HL-60/S4 treated with phorbol 12-myristate 13-acetate at 8.2 ng/mL for 4 days and 3 days (cell line): ENCODE results near the gene PTPRJ.
"Not testable (repeated sequence)": the region's sequence is repeated elsewhere in the genome, so short reads cannot be mapped to it uniquely, and the experiment has no call there.

Experiments used
- in situ Hi-C: fragments of 300-500 bp; cut with MboI; formaldehyde crosslinking; loops from 2 replicates; pipeline ENCODE4 v1.15.0; 2022; ENCODE audit warnings: low sequenced_read_pairs

The PTPRJ gene

GRCh38 chr11:47980088-47980906 lies at the start of gene PTPRJ:
TSS of gene PTPRJ (plus strand) at chr11:47980559. CDS start at chr11:47980913, 354 bp downstream.
- in situ Hi-C loops, result no loop called here

GRCh38 chr11:47932544-47932943 lies 47.8 kb upstream of the PTPRJ start:
- in situ Hi-C loops, result no loop called here

GRCh38 chr11:47933797-47934196 lies 46.6 kb upstream of the PTPRJ start:
- in situ Hi-C loops, result not testable (repeated sequence)

- in situ Hi-C loops, result loop anchor here (5.0 kb wide), 1 partner anchor 168 kb away; no protein-coding TSS in a partner anchor
Measured at GRCh38 chr11:47938791-47939560, 41.4 kb upstream of the PTPRJ start.

- in situ Hi-C loops, result no loop called here
Measured at GRCh38 chr11:47940904-47941649, 39.3 kb upstream of the PTPRJ start.

- in situ Hi-C loops, result no loop called here
Measured at GRCh38 chr11:47941907-47942558, 38.3 kb upstream of the PTPRJ start.

- in situ Hi-C loops, result no loop called here
Measured at GRCh38 chr11:47943721-47944586, 36.4 kb upstream of the PTPRJ start.

GRCh38 chr11:47944632-47945031 lies 35.7 kb upstream of the PTPRJ start:
- in situ Hi-C loops, result no loop called here

DNA sequence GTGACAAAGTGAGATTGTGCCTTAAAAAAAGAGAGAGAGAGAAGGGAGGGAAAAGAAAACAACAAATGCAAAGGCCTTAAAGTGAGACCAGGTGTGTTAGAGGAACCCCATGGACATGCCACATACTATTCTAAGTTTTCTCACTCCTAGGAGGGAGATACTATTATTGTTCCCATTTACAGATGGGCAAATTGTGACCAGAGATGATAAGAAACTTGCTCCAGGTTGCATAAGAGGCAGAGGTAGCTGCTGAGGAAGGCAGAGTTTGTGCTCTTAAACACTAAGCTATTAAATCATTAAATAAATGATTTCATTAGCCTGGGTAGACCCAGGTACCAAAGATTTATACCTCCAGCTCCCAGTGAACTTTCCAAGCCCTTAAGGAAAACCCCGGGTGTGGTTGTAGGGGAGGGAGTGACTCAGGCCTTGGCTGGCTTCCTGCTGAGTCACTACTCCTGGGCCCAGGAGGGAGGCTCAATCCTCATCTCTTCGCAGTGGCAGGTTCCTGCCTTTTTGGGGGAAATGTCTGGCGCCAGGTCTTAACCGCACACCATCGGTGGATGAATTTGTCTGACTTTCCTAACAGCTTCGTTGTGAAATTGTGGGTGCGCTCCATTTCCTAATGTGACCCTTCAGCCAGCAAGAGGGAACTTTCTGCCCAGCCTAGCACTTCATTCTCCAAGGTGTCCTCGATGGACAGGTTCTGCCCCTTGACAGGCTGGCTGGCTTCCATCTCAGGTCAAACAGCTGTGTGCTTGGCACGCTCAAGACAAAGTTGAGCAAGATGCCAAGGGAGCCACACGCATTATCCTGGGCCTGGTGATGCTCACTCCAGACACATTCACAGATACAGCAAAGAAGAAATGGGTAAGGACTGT lies 33.4 kb upstream of the PTPRJ start:
- in situ Hi-C loops, result no loop called here

DNA sequence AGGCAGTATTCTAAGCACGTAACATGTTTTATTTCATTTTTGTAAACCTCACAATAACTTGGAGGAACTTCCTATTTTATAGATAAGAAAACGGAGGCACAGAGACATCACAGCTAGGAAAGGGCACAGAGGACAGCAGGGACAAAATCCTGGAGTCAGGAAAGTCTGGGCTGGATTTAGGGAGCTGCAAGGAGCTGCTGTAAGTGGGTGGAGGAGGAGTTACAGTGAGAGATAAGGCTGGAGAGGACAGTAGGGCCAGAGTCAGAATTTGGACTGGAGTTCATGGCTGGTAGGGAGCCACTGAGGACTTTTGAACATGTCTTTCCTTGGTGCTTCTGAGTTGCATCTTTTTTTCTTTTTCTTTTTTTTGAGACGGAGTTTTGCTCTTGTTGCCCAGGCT lies 32.2 kb upstream of the PTPRJ start:
- in situ Hi-C loops, result no loop called here

GRCh38 chr11:47949001-47949675 lies 31.2 kb upstream of the PTPRJ start:
- in situ Hi-C loops, result not testable (repeated sequence)

DNA sequence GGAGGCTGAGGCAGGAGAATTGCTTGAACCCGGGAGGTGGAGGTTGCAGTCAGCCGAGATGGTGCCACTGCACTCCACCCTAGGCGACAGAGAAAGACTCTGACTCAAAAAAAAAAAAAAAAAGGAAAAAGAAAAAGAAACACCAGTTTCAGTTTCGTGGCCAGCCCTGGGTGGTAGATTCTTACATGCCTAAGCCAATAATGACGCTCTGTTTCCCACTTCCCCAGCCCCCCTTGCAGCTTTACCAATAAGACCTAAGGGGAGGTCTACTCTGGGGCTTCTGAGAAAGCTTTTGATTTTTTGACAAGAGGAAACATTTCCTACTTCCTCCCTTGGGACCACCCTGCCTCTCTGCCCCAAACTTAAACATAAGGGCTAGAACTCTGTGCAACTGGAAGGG lies 30.0 kb upstream of the PTPRJ start:
- in situ Hi-C loops, result no loop called here

DNA sequence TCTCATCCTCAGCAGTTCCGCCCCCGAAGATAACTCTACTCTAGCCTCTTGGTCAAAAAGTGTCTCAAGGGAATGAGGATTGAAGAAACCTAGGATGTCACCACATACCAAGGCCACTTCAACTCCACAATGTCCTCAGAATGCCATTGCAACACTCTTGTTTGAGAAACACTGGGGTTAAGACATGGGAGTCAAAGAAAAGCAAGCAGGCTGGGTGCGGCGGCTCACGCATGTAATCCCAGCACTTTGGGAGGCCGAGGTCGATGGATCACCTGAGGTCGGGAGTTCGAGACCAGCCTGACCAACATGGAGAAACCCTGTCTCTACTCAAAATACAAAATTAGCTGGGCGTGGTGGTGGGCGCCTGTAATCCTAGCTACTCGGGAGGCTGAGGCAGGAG lies 28.9 kb upstream of the PTPRJ start:
- in situ Hi-C loops, result not testable (repeated sequence)

- in situ Hi-C loops, result no loop called here
Measured at GRCh38 chr11:47955061-47955755, 25.2 kb upstream of the PTPRJ start.

DNA sequence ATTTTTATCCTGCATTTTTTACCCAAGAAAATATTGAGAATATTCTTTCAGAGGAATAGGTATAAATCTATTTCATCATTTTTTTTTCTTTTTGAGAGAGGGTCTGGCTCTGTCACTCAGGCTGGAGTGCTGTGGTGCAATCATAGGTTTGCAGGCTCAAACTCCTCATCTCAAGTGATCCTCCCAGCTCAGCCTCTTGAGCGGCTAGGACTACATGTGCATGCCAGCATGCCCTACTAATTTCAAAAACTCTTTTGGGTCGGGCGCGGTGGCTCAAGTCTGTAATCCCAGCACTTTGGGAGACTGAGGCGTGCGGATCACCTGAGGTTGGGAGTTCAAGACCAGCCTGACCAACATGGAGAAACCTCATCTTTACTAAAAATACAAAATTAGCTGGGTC lies 20.3 kb upstream of the PTPRJ start:
- in situ Hi-C loops, result no loop called here

DNA sequence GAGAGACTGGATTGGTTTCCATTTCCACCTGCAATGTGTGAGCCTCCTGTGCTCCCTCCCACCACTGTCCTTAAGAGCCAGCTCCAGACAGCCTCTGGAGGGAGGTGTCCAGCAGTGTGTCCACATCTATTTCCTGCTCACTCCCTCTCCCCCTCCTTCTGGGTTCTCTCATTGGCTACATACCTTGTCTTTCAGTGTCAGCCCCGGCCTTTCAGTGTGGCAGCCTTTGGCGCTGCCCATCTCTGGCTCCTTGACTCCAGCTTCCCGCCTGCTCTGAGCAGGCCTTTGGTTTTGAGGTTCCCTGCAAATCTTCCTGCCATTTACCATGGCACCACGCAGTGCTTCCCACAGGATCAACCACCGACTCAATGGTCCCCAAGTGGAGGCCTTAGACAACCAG lies 19.0 kb upstream of the PTPRJ start:
- in situ Hi-C loops, result no loop called here

- in situ Hi-C loops, result no loop called here
Measured at GRCh38 chr11:47964546-47964945, 15.8 kb upstream of the PTPRJ start.
